ENCODE data around the gene SEMA4F.

The SEMA4F gene

DNA sequence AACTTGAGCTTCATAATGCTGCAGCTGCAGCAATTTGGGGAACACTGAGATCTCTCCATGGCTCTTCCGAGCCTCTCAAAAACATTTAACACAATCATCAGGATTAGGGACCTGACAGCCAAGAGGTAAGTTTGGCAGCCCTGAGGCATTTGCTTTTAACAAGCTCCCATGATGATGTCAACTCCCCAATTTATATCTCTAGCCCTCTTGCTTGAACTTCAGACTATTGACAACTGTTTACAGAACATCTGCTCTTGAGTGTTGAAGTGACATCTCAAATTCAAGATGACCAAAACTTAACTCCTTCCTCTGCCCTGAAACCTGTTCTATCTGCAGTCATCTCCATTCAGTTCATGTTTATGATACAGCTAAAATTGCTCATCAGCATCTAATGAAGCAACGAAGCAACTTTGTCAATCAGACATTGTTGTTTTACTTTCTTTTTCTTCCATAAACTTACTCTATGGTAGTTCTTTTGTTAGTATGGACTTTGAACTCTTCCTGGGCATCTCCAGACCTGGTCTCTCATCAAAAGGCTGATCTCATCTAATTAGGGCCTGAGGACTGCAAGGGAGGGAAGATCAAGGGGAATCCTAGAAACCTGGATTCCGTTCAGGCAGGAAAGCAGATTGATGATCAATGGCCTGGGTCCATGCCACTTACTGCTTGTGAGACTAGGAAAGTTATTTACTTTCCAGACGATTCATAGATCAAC lies 48.1 kb downstream of the SEMA4F start:
- no peak for DNase-seq (ENCODE audit: low read depth)
- H3K4me3 ChIP-seq (ENCODE audit: low read depth, low read length) = no peak overlapping the region
- TF ChIP-seq POLR2A (IDR thresholded peaks at IDR 0.05; ENCODE audit: extremely low read depth, insufficient read length) = no peak
- no peak for TF ChIP-seq MYC (IDR thresholded peaks at IDR 0.05; ENCODE audit: low read depth, low read length)
- TF ChIP-seq, protein P1, sequence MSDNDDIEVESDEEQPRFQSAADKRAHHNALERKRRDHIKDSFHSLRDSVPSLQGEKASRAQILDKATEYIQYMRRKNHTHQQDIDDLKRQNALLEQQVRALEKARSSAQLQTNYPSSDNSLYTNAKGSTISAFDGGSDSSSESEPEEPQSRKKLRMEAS (IDR thresholded peaks at IDR 0.05; ENCODE audit: low read depth, low read length) = no peak
- TF ChIP-seq, protein P2, sequence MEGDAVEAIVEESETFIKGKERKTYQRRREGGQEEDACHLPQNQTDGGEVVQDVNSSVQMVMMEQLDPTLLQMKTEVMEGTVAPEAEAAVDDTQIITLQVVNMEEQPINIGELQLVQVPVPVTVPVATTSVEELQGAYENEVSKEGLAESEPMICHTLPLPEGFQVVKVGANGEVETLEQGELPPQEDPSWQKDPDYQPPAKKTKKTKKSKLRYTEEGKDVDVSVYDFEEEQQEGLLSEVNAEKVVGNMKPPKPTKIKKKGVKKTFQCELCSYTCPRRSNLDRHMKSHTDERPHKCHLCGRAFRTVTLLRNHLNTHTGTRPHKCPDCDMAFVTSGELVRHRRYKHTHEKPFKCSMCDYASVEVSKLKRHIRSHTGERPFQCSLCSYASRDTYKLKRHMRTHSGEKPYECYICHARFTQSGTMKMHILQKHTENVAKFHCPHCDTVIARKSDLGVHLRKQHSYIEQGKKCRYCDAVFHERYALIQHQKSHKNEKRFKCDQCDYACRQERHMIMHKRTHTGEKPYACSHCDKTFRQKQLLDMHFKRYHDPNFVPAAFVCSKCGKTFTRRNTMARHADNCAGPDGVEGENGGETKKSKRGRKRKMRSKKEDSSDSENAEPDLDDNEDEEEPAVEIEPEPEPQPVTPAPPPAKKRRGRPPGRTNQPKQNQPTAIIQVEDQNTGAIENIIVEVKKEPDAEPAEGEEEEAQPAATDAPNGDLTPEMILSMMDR (IDR thresholded peaks at IDR 0.05; ENCODE audit: low read depth, low read length) = no peak

DNA sequence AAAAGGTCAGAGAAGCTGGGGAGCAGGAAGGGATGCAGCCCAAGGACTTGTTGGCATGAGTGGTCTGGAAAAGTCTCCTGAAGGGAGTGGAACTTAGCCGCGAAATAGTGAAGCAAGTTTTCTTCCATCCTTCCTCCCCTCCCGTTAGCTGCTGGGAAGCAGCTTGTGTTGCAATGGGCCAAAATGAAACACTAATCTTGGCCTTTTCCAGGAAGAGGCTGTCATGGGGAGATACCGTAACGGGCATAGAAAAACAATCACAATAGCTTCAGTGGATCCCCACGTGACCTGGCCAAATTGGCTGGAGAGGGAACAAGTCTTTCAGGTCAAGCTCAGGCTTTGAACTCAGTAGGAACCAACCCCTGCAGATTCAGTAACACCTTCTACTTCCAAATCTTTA lies 49.3 kb downstream of the SEMA4F start:
- no peak overlapping the region for H3K4me3 ChIP-seq (ENCODE audit: low read depth, low read length)
- DNase-seq (ENCODE audit: low read depth) = no peak
- TF ChIP-seq POLR2A (IDR thresholded peaks at IDR 0.05; ENCODE audit: extremely low read depth, insufficient read length) = no peak
- TF ChIP-seq, protein P1 (IDR thresholded peaks at IDR 0.05; ENCODE audit: low read depth, low read length) = no peak
- TF ChIP-seq MYC (IDR thresholded peaks at IDR 0.05; ENCODE audit: low read depth, low read length) = no peak
- TF ChIP-seq, protein P2 (IDR thresholded peaks at IDR 0.05; ENCODE audit: low read depth, low read length) = no peak

DNA sequence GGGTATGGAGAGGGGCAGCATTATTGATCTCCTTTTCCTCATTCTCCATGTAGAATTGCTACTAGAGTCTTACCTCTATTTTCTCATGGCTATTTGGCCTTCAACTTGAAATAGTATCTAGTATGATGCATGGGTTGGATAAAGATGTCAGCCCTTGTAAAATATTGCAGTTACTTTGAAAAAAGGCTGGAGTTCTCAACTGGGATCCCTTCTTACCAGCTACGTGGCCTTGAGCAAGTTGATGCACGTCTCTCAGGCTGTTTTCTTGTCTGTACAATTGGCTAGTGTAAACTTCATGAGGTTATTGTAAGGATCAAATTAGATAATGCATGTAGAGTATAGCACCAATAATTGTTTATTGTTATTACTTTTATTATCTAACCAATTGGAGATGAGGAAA lies 50.2 kb downstream of the SEMA4F start:
- no peak overlapping the region for H3K4me3 ChIP-seq (ENCODE audit: low read depth, low read length)
- no peak for DNase-seq (ENCODE audit: low read depth)

DNA sequence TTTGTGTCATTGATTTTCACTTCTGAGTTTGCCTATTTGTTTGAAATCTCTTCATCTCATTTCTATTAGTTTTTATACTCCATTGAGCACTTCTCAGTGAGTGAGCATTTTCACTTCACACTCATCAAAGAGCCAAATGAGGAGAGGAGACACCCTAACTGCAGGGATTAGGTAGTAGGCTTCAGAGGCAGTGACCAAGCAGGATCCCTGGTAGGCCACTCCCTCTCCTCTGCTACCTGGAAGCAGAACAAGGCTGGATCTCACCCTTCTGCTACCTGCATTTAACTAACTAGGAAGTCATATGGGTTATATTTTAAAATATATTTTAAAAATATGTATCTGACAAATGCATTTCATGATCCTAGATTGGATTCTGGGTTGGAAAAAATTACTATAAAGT lies 52.7 kb downstream of the SEMA4F start:
- TF ChIP-seq POLR2A (IDR thresholded peaks at IDR 0.05; ENCODE audit: extremely low read depth, insufficient read length) (no peak), MYC (IDR thresholded peaks at IDR 0.05; ENCODE audit: low read depth, low read length) (no peak)
- TF ChIP-seq, protein P2 (IDR thresholded peaks at IDR 0.05; ENCODE audit: low read depth, low read length) = no peak
- TF ChIP-seq, protein P1 (IDR thresholded peaks at IDR 0.05; ENCODE audit: low read depth, low read length) = no peak
- no peak for DNase-seq (ENCODE audit: low read depth)
- no peak overlapping the region for H3K4me3 ChIP-seq (ENCODE audit: low read depth, low read length)

More for the DNA sequence above, 50.2 kb downstream of the SEMA4F start:
- TF ChIP-seq POLR2A (IDR thresholded peaks at IDR 0.05; ENCODE audit: extremely low read depth, insufficient read length) (no peak), MYC (IDR thresholded peaks at IDR 0.05; ENCODE audit: low read depth, low read length) (no peak)
- TF ChIP-seq, protein P2 (IDR thresholded peaks at IDR 0.05; ENCODE audit: low read depth, low read length) = no peak

DNA sequence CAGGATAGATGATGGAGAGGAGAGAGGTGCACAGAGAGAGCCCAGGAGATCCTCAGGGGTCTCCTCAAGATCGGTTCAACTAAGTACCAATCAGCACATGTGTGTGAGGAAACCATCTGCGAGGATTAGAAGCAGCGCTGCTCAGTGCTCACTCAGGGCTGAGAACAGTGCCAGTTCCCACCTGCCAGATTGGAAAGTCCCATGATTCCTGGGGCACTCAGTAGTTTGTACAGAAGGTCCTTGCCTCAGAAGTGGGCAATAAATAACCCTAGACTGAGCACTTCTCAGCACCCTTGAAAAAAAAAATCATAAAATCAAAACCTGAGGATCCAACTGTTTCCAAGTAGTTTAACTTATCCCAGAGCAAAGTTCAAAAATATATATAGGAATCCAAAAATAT lies 53.8 kb downstream of the SEMA4F start:
- DNase-seq (ENCODE audit: low read depth) = no peak
- H3K4me3 ChIP-seq (ENCODE audit: low read depth, low read length) = no peak overlapping the region
- TF ChIP-seq MYC (IDR thresholded peaks at IDR 0.05; ENCODE audit: low read depth, low read length) (no peak), POLR2A (IDR thresholded peaks at IDR 0.05; ENCODE audit: extremely low read depth, insufficient read length) (no peak)
- TF ChIP-seq, protein P2 (IDR thresholded peaks at IDR 0.05; ENCODE audit: low read depth, low read length) = no peak
- TF ChIP-seq, protein P1 (IDR thresholded peaks at IDR 0.05; ENCODE audit: low read depth, low read length) = no peak
